AG09319 (cell line): ENCODE measurements around the gene FKBP4.

Experiments
- DNase-seq: peaks from one replicate; pipeline ENCODE4 v3.0.0-alpha.2; 2010; ENCODE audit warnings: low read depth; ENCODE audit errors: extremely low read depth
- CTCF ChIP-seq: IDR thresholded peaks from 2 replicates; pipeline ENCODE4 v1.5.1; 2011; ENCODE audit warnings: low read depth, mild to moderate bottlenecking, inconsistent platforms, low read length, moderate library complexity

The FKBP4 gene

GRCh38 chr12:2829275-2829674, 34.5 kb downstream of the FKBP4 start:
- DNase-seq, result no peak
- TF ChIP-seq CTCF, result no peak

GRCh38 chr12:2832550-2833127, 37.9 kb downstream of the FKBP4 start:
- TF ChIP-seq CTCF, result no peak
- DNase-seq, result no peak

GRCh38 chr12:2833327-2833726, 38.6 kb downstream of the FKBP4 start:
- TF ChIP-seq CTCF, result no peak
- DNase-seq, result no peak

GRCh38 chr12:2833810-2834209, 39.0 kb downstream of the FKBP4 start:
- no peak for DNase-seq
- TF ChIP-seq CTCF, result no peak

- TF ChIP-seq CTCF, result no peak; the same call in none of the 2 replicates
- no peak for DNase-seq
These were observed 40.1 kb downstream of the FKBP4 start, which contains the start of gene NRIP2 for GRCh38 chr12:2834581-2835491. TSS of gene NRIP2 (minus strand) at chr12:2835035. CDS start at chr12:2834983, 52 bp downstream.

GRCh38 chr12:2835691-2836403, 41.1 kb downstream of the FKBP4 start:
- no peak for TF ChIP-seq CTCF
- no peak for DNase-seq

- no peak for TF ChIP-seq CTCF
- no peak for DNase-seq
These were observed 41.8 kb downstream of the FKBP4 start for GRCh38 chr12:2836574-2836973.
